Smooth muscle cell (in vitro differentiated cells): Measurements from ENCODE around the gene RAB6B. TPM values are rescaled to one million over a fixed set of nuclear protein-coding genes. Genes with fewer than 3 reads are reported as not detected.

Experiments used
- DNase-seq: peaks from one replicate; lab custom pipeline; 2025; ENCODE audit not compliant: unreplicated experiment; lab: John Stamatoyannopoulos, UW
- H2AFZ ChIP-seq: fragments of 200-600 bp; sonication (generic); 2 replicates; pipeline ENCODE4 v1.6.0; 2016; ENCODE audit warnings: antibody characterized with exemption, low read depth, mild to moderate bottlenecking
- H3F3A ChIP-seq: fragments of 200-600 bp; sonication (generic); 2 replicates; pipeline ENCODE4 v1.6.0; 2017; ENCODE audit warnings: antibody characterized with exemption, low read depth
- H3K27ac ChIP-seq: fragments of 200-600 bp; sonication (generic); 2 replicates; pipeline ENCODE4 v1.5.1; 2016; ENCODE audit warnings: low read depth, mild to moderate bottlenecking
- H3K27me3 ChIP-seq: fragments of 200-600 bp; sonication (generic); 2 replicates; pipeline ENCODE4 v1.6.1; 2016; ENCODE audit warnings: low read depth, mild to moderate bottlenecking
- H3K36me3 ChIP-seq: fragments of 200-600 bp; sonication (generic); 2 replicates; pipeline ENCODE4 v1.5.1; 2016; ENCODE audit warnings: low read depth
- H3K4me1 ChIP-seq: fragments of 200-600 bp; sonication (generic); 2 replicates; pipeline ENCODE4 v1.5.1; 2016; ENCODE audit warnings: low read depth
- H3K4me2 ChIP-seq: fragments of 200-600 bp; sonication (generic); 2 replicates; pipeline ENCODE4 v1.6.0; 2016; ENCODE audit warnings: mild to moderate bottlenecking
- H3K4me3 ChIP-seq: fragments of 200-600 bp; sonication (generic); 2 replicates; pipeline ENCODE4 v1.5.1; 2016; ENCODE audit warnings: mild to moderate bottlenecking
- H3K79me2 ChIP-seq: fragments of 200-600 bp; sonication (generic); 2 replicates; pipeline ENCODE4 v1.6.0; 2016; ENCODE audit warnings: low read depth, mild to moderate bottlenecking
- H3K9ac ChIP-seq: fragments of 200-600 bp; sonication (generic); 2 replicates; pipeline ENCODE4 v1.6.0; 2016; ENCODE audit warnings: low read depth
- H3K9me3 ChIP-seq: fragments of 200-600 bp; sonication (generic); replicated peaks from 2 replicates; pipeline ENCODE4 v1.5.1; 2016; ENCODE audit warnings: low read depth
- H4K20me1 ChIP-seq: fragments of 200-600 bp; sonication (generic); 2 replicates; pipeline ENCODE4 v1.6.0; 2016; ENCODE audit warnings: low read depth
- whole genome bisulfite sequencing: methylation state at CpG from one replicate; pipeline ENCODE4 v1.1.7; 2016; ENCODE audit warnings: low lambda C conversion rate; 5-methylcytosine and 5-hydroxymethylcytosine counted together
- polyA plus RNA-seq: library from polyadenylated mRNA; unstranded; fragments of >200 nt; fragmentation: Nextera tagmentation; extraction: Ambion mirVana; gene quantifications from 2 replicates; pipeline ENCODE4 v1.2.1, GENCODE V29; 2016
- total RNA-seq: library from RNA; depleted of rRNA; stranded (reverse); fragments of >200 nt; gene quantifications from 2 replicates; pipeline ENCODE4 v1.2.3, GENCODE V29; 2014
- TF ChIP-seq, protein P1 (sequence below): fragments of 200-600 bp; sonication (generic); IDR thresholded peaks from 2 replicates; pipeline ENCODE4 v1.5.1; 2017; ENCODE audit warnings: borderline replicate concordance, mild to moderate bottlenecking, antibody characterized with exemption; ENCODE audit not compliant: insufficient read depth, poor library complexity, severe bottlenecking

The RAB6B gene
- total and polyA plus RNA-seq, 2 experiments from 2014 or later: 1.2 to 2.0 TPM

DNA sequence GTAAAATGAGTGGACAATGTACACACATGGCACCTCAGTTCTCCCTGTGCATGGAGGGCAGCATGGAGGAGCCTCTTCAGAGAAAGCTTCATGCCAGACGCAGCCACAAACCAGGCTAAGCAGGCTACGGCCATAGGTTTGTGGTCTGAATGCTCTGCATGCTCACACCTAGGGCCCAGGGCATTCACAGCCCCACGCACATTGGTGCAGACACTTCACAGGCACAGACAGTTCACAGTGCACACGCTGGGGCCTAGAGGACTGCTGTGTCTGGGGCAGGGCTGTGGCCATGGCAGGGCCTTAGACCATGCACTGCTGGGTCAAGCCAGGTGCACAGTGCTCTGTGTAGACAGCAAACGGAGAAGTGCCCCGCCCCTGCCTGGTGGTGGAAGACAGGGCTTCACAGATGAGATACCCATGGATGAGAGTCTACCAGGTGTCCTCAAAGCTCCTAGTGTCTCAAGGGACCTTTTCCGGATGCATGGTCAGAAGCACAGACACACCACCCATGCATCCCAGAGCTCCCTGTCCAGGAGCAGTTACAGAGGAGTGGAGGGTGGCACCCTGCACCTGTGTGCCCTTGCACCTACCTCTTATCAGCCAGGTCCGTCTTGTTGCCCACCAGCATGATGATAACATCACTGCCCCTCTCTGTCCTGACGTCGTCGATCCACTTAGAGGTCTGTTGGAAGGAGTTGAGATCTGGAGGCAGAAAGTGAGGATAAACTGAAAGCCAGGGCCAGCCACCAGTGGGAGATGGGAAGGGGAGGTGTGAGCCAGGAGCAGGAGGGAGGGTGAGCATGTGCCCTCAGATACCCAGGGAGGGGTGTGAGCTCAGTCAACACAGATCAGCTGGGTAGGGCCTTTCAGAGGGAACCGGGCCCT lies 56.5 kb downstream of the RAB6B start:
- H4K20me1 ChIP-seq: no peaks in the 10 kb centered on the region
- H3K27ac ChIP-seq: no peak overlapping the region
- DNase-seq: no peak
- no peaks in the 10 kb centered on the region for H3K27me3 ChIP-seq
- WGBS: 95% methylated on average over 12 of the region's 12 CpGs
- TF ChIP-seq, protein P1, sequence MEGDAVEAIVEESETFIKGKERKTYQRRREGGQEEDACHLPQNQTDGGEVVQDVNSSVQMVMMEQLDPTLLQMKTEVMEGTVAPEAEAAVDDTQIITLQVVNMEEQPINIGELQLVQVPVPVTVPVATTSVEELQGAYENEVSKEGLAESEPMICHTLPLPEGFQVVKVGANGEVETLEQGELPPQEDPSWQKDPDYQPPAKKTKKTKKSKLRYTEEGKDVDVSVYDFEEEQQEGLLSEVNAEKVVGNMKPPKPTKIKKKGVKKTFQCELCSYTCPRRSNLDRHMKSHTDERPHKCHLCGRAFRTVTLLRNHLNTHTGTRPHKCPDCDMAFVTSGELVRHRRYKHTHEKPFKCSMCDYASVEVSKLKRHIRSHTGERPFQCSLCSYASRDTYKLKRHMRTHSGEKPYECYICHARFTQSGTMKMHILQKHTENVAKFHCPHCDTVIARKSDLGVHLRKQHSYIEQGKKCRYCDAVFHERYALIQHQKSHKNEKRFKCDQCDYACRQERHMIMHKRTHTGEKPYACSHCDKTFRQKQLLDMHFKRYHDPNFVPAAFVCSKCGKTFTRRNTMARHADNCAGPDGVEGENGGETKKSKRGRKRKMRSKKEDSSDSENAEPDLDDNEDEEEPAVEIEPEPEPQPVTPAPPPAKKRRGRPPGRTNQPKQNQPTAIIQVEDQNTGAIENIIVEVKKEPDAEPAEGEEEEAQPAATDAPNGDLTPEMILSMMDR: no peak
- no peak overlapping the region for H3K9ac ChIP-seq
- no peak overlapping the region for H2AFZ ChIP-seq
- H3K79me2 ChIP-seq: no peaks in the 10 kb centered on the region
- no peaks in the 10 kb centered on the region for H3K9me3 ChIP-seq
- H3K4me3 ChIP-seq: no peak overlapping the region
- no peaks in the 10 kb centered on the region for H3K4me1 ChIP-seq
- no peak overlapping the region for H3K4me2 ChIP-seq
- H3K36me3 ChIP-seq: no peaks in the 10 kb centered on the region
- H3F3A ChIP-seq: no peaks in the 10 kb centered on the region

DNA sequence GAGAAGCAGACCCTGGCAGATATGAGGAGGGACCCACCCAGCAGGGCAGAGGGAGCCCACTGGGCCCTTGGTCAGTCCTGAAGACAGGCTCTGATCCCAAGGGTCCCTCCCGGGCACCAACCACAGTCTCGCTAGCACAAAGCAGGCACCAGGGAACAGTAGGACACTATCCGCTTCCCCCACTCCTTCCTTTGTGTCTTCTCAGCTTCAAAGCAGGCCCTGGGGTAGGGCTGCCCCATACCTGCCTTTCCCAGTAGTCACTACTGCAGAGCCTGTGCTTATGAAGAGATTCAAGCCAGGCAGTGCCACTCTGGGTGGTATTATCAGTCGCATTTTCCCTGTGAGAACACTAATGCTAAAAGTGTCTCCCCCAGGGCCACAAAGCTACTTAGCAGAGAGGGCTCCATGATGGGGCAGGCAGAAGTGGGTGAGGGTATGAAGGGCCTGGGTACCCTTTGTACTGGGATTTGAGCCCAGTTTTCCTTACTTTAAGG lies 57.3 kb downstream of the RAB6B start:
- no peaks in the 10 kb centered on the region for H3F3A ChIP-seq
- no peak overlapping the region for H3K4me2 ChIP-seq
- no peak overlapping the region for H3K9ac ChIP-seq
- H3K4me1 ChIP-seq: no peaks in the 10 kb centered on the region
- DNase-seq: no peak
- H3K36me3 ChIP-seq: no peaks in the 10 kb centered on the region
- WGBS: 94% methylated on average over 4 of the region's 4 CpGs
- no peak overlapping the region for H3K4me3 ChIP-seq
- no peaks in the 10 kb centered on the region for H3K27me3 ChIP-seq
- no peaks in the 10 kb centered on the region for H3K9me3 ChIP-seq
- no peak overlapping the region for H2AFZ ChIP-seq
- no peaks in the 10 kb centered on the region for H3K79me2 ChIP-seq
- H4K20me1 ChIP-seq: no peaks in the 10 kb centered on the region
- TF ChIP-seq, protein P1: no peak
- H3K27ac ChIP-seq: no peak overlapping the region

DNA sequence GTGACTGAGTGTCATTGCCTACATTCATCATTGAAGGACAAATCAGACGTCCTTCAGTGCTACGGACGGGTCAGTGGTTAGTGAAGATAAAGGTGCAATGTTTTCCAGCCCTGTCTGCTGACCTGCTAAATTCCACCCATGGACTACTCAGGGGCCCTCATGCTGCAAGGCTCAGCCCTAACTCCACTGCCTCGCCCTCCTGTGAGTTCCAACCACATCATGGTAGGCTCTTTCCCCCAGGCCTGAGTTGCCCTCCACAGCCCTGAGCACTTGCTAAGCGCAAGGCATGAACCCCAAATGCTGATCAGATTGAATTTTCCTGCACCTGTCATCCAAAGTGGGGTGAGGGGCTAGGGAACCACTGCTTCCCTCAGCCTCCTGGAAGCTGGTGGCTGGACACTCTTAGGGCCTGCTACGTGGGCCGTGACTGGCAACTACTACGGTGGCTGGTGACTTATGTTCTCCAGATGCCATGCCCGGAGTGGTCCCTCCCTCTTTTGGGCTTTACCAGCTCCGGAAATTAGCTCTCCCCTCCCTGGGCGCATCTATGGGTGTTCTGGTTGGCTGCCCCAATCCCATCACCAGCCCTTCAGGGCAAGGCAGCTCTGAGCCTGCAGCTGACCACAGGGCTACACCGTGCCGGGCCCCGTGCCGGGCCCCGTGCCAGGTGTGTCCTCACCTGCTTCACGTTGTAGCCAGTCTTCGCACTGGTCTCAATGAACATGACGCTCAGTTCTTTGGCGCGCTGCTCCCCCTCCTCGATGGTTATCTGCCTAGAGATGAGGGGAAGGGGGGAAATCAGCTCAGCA lies 58.0 kb downstream of the RAB6B start:
- no peak overlapping the region for H2AFZ ChIP-seq
- H3K27ac ChIP-seq: no peak overlapping the region
- TF ChIP-seq, protein P1: no peak
- no peak overlapping the region for H3K4me2 ChIP-seq
- no peaks in the 10 kb centered on the region for H3K9me3 ChIP-seq
- H3K27me3 ChIP-seq: no peaks in the 10 kb centered on the region
- DNase-seq: no peak
- no peaks in the 10 kb centered on the region for H4K20me1 ChIP-seq
- no peaks in the 10 kb centered on the region for H3K4me1 ChIP-seq
- H3K9ac ChIP-seq: no peak overlapping the region
- no peaks in the 10 kb centered on the region for H3F3A ChIP-seq
- no peak overlapping the region for H3K4me3 ChIP-seq
- 92% methylated on average over 22 of the region's 22 CpGs for WGBS
- H3K36me3 ChIP-seq: no peaks in the 10 kb centered on the region
- no peaks in the 10 kb centered on the region for H3K79me2 ChIP-seq
